Thoracic aorta (tissue), 2 donors: ENCODE data around the gene C19orf18. TPM values are rescaled to one million over a fixed set of nuclear protein-coding genes. Genes with fewer than 3 reads are reported as not detected.
A peak's percentile ranks its signal among the peaks of the same experiment; 100 is the strongest.

Experiments used
- ATAC-seq: fragments of 150-250 bp; one replicate; pipeline ENCODE4 v1.8.0; 2017; ENCODE audit warnings: low read depth; ENCODE audit not compliant: insufficient number of reproducible peaks, low FRiP score
- DNase-seq: peaks from one replicate; pipeline ENCODE4 v3.0.0-alpha.2; 2020; ENCODE audit warnings: low spot score
- H3K27ac ChIP-seq, 2 donors: fragments of 200-600 bp; sonication (generic); 1 replicate in 1 of 2; 2 replicates in 1 of 2; pipeline ENCODE4 v1.5.1; 2016; ENCODE audit warnings: mild to moderate bottlenecking in 2 of 2, moderate library complexity in 2 of 2
- H3K27me3 ChIP-seq: fragments of 200-600 bp; sonication (generic); replicated peaks from 2 replicates; pipeline ENCODE4 v1.6.0; 2016; ENCODE audit warnings: mild to moderate bottlenecking; ENCODE audit not compliant: insufficient read depth
- H3K36me3 ChIP-seq: fragments of 200-600 bp; sonication (generic); one replicate; pipeline ENCODE4 v1.5.1; 2016
- H3K4me1 ChIP-seq, 2 donors: fragments of 200-600 bp; sonication (generic); 1 replicate in 1 of 2; 2 replicates in 1 of 2; pipeline versions ENCODE4 v1.5.1 to v1.6.0; 2016; ENCODE audit warnings: low read depth in 2 of 2, mild to moderate bottlenecking in 1 of 2; ENCODE audit not compliant: control insufficient read depth in 1 of 2
- H3K4me3 ChIP-seq: fragments of 200-600 bp; sonication (generic); 2 replicates; pipeline ENCODE4 v1.5.1; 2016; ENCODE audit warnings: mild to moderate bottlenecking
- H3K9me3 ChIP-seq: fragments of 200-600 bp; sonication (generic); 2 replicates; pipeline ENCODE4 v1.5.1; 2016
- total RNA-seq, 2 donors: library from RNA; depleted of rRNA; stranded (reverse); fragments of >200 nt; gene quantifications; one replicate each; pipeline versions ENCODE4 v1.1.0 to v1.2.3, GENCODE V29; 2016
- TF ChIP-seq, protein P1 (sequence below): fragments of 200-600 bp; sonication (generic); IDR thresholded peaks from one replicate; pipeline ENCODE4 v1.5.1; 2019; ENCODE audit warnings: antibody characterized with exemption

The C19orf18 gene
- total RNA-seq, 2 donors from 2014 or later = not detected

DNA sequence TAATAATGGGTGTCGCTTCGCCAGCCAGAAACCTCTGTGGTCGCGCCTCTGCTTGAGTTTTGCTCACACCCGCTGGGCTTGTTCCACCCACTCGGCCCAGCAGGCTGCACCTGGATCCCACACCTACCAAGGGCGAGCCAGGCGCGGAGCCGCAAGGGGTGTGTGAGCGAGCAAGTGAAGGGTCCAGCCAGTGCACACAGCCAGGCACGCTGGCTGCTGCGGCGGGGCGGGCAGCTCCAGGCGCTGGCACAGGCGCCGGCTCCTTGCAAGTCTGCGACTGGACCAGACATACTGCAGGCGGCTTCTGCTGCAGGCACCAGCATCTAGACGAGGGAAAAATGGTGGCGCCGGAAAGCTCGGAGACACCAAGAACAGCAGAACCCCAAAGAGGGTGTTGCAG, 25.0 kb downstream of the C19orf18 start:
- TF ChIP-seq, protein P1, sequence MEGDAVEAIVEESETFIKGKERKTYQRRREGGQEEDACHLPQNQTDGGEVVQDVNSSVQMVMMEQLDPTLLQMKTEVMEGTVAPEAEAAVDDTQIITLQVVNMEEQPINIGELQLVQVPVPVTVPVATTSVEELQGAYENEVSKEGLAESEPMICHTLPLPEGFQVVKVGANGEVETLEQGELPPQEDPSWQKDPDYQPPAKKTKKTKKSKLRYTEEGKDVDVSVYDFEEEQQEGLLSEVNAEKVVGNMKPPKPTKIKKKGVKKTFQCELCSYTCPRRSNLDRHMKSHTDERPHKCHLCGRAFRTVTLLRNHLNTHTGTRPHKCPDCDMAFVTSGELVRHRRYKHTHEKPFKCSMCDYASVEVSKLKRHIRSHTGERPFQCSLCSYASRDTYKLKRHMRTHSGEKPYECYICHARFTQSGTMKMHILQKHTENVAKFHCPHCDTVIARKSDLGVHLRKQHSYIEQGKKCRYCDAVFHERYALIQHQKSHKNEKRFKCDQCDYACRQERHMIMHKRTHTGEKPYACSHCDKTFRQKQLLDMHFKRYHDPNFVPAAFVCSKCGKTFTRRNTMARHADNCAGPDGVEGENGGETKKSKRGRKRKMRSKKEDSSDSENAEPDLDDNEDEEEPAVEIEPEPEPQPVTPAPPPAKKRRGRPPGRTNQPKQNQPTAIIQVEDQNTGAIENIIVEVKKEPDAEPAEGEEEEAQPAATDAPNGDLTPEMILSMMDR = no peak
- peaks cover 10% of the 10 kb centered on the region for H3K9me3 ChIP-seq
- peaks cover 3% of the 10 kb centered on the region for H3K36me3 ChIP-seq
- H3K4me1 ChIP-seq = peaks cover 3 to 9% of the 10 kb centered on the region in 2 donors
- no peaks in the 10 kb centered on the region for H3K27me3 ChIP-seq
- H3K27ac ChIP-seq = no peak overlapping the region
- H3K4me3 ChIP-seq = no peak overlapping the region
- ATAC-seq (no peak), DNase-seq (no peak)

DNA sequence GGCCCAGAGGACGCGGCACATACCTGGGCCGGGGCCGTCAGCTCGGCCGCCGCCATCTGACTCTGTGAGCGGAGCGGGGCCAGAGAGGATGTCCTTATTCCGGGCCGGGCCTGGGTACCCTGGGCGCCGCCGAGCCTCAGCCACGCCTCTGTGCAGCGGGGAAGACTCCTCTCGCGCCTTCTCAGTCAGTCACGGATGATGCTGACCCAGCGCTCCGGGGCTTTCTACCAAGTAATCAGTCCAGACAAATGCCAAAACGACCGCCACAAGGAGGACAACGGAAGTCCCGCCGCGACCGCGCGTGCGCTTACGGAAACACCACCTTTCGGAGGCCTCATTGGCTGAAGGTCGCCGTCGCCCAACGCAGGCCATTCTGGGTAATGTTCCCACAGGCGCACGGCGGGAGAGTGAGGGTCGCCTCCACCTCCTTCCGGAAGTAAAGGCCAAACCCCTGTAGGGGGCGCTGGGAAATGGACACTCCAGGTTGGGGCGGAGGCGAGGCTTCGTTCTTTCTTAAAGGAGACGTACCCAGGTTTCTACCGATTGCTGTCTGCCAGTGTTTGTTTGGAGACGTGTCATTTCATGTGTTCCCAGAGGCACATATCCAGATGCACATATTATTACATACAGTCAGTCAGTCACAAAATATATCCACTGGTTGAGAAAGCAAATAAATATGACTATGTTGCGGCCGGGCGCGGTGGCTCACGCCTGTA, 26.8 kb downstream of the C19orf18 start, which contains the start of gene ZNF256:
ZNF256 (minus strand) TSS at position 288 of the 716 bp plus-strand sequence; CDS start at position 56, 232 bp downstream.
- H3K27ac ChIP-seq = peak within 1 kb of the TSS; percentile 74 to 81
- peak within 1 kb of the TSS; percentile 83 for H3K4me3 ChIP-seq
- peak; percentile 73 for DNase-seq
- H3K27me3 ChIP-seq = no peaks in the 10 kb centered on the region
- H3K4me1 ChIP-seq = peaks cover 3 to 9% of the 10 kb centered on the region in 2 donors
- peak; percentile 76 for ATAC-seq
- TF ChIP-seq, protein P1 = peak; percentile 47
- H3K36me3 ChIP-seq = peaks cover 20% of the 10 kb centered on the region
- H3K9me3 ChIP-seq = peaks cover 24% of the 10 kb centered on the region

DNA sequence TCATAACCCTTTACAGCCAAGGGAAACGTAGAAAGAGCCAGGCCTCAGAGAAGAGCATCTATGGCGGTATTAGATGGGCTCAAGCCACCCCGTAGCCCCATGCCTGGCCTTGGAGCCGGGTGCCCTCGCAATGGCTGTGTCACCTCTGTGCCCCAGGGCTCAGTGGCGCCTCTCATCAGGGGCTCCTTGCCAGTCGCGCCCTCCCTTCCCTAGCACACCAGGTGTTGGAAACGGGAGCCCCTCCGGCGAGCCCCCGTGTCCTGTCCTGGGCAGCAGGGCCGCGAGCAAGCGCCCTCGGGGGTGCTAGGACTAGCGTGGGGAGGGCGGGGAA, 27.3 kb downstream of the C19orf18 start:
- no peak for DNase-seq
- Histone ChIP-seq H3K27ac (peak overlapping the region; percentile 74 to 81), H3K36me3 (peaks cover 26% of the 10 kb centered on the region), H3K4me1 (peaks cover 3 to 9% of the 10 kb centered on the region in 2 donors), H3K27me3 (no peaks in the 10 kb centered on the region), H3K4me3 (peak overlapping the region; percentile 83), H3K9me3 (peaks cover 29% of the 10 kb centered on the region)
- TF ChIP-seq, protein P1 = no peak
- no peak for ATAC-seq

DNA sequence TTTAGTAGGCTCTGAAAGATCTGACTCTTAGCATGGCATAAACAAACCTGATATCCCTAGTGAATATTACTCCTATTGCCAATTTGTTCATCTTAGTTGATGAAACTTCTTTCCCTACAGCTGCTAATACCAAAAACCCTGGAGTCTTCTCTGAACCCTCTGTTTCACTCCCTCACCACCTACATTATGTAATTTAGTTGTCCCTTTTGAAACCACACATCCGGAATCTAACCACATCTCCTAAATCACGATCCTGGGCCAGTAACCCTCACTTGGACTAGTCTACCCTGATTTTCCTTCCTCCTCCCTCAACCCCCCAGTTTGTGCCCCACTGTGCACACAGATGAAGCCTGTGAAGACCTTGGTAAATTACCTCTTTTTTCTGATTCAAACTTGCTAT, 28.0 kb downstream of the C19orf18 start:
- DNase-seq (no peak), ATAC-seq (no peak)
- H3K36me3 ChIP-seq = peaks cover 33% of the 10 kb centered on the region
- H3K9me3 ChIP-seq = peaks cover 37% of the 10 kb centered on the region
- H3K4me1 ChIP-seq = peaks cover 3 to 9% of the 10 kb centered on the region in 2 donors
- H3K4me3 ChIP-seq = peak overlapping the region; percentile 83
- TF ChIP-seq, protein P1 = no peak
- no peaks in the 10 kb centered on the region for H3K27me3 ChIP-seq
- H3K27ac ChIP-seq = no peak overlapping the region

DNA sequence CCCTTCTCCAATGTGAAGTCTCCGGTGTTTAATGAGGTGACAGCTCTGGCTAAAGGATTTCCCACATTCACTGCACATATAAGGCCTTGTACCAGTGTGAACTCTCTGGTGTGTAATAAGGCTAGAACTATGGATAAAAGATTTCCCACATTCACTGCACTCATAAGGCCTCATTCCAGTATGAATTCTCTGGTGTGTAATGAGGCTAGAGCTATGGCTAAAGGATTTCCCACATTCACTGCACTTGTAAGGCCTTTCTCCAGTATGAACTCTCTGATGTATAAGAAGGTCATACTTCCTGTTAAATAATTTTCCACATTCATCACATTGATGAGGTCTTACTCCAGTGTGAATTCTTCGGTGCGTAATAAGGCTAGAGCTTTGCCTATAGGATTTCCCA, 32.7 kb downstream of the C19orf18 start:
- H3K9me3 ChIP-seq = peaks cover 71% of the 10 kb centered on the region
- H3K36me3 ChIP-seq = peaks cover 59% of the 10 kb centered on the region
- TF ChIP-seq, protein P1 = no peak
- DNase-seq = no peak
- H3K27me3 ChIP-seq = no peaks in the 10 kb centered on the region
- peaks cover under 1 to 3% of the 10 kb centered on the region in 2 donors for H3K4me1 ChIP-seq
- H3K4me3 ChIP-seq = no peak overlapping the region
- ATAC-seq = no peak
- no peak overlapping the region for H3K27ac ChIP-seq
